Nephron (organoid): Measurements from ENCODE around the gene MAD1L1.

Experiments
- H3K27ac Mint-ChIP-seq, 3 experiments: 2 replicates each; pipeline ENCODE4 v1.8.0; 2020; ENCODE audit warnings: mixed read lengths in 3 of 3, mild to moderate bottlenecking in 2 of 3, moderate library complexity in 1 of 3
- H3K27me3 Mint-ChIP-seq: 2 replicates; pipeline ENCODE4 v1.8.0; 2021; ENCODE audit warnings: low read depth, mild to moderate bottlenecking, moderate library complexity, mixed read lengths
- H3K36me3 Mint-ChIP-seq: 2 replicates; pipeline ENCODE4 v1.8.0; 2020; ENCODE audit warnings: low read depth, mixed read lengths
- H3K4me1 Mint-ChIP-seq: 2 replicates; pipeline ENCODE4 v1.8.0; 2020; ENCODE audit warnings: mixed read lengths
- H3K4me3 Mint-ChIP-seq, 3 experiments: 2 replicates each; pipeline ENCODE4 v1.8.0; 2020; ENCODE audit warnings: mild to moderate bottlenecking in 3 of 3, mixed read lengths in 3 of 3, moderate library complexity in 2 of 3
- H3K9me3 Mint-ChIP-seq: 2 replicates; pipeline ENCODE4 v1.8.0; 2020; ENCODE audit warnings: mixed read lengths
- TF ChIP-seq, protein P1 (sequence below), 3 experiments: fragments of 200-600 bp; sonication (generic); IDR thresholded peaks; one replicate each; pipeline ENCODE4 v1.5.0; 2021; ENCODE audit warnings: antibody characterized with exemption in 3 of 3; ENCODE audit not compliant: unreplicated experiment in 3 of 3

MAD1L1 gene

DNA sequence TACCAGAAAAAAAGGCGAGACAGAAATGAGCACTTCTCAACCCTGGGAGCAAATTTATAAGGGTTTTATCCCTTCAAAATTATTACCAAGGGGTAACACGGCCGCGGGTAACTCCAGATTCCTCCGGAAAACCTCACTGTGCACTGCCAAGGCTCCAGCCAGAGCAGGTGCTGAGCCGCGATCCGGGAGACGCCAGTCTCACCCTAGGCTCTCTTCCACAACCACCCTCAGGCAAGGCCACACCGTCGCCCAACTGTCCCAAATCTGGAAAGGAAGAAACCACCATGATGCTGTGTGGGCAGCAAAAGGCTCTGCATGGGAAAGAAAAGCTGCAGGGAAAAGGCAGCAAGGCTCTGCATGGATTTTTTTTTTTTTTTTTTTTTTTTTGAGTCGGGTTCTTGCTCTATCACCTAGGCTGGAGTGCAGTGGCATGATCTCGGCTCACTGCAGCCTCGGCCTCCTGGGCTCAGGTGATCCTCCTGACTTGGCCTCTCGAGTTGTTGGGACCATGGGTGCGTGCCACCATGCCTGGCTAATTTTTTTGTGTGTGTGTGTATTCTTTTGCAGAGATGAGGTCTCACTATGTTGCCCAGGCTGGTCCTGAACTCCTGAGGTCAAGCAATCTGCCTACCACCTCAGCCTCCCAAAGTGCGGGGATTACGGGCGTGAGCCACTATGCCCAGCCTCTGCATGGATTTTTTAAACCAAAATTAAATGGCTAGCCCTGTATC, 39.0 kb downstream of the MAD1L1 start:
- TF ChIP-seq, protein P1, sequence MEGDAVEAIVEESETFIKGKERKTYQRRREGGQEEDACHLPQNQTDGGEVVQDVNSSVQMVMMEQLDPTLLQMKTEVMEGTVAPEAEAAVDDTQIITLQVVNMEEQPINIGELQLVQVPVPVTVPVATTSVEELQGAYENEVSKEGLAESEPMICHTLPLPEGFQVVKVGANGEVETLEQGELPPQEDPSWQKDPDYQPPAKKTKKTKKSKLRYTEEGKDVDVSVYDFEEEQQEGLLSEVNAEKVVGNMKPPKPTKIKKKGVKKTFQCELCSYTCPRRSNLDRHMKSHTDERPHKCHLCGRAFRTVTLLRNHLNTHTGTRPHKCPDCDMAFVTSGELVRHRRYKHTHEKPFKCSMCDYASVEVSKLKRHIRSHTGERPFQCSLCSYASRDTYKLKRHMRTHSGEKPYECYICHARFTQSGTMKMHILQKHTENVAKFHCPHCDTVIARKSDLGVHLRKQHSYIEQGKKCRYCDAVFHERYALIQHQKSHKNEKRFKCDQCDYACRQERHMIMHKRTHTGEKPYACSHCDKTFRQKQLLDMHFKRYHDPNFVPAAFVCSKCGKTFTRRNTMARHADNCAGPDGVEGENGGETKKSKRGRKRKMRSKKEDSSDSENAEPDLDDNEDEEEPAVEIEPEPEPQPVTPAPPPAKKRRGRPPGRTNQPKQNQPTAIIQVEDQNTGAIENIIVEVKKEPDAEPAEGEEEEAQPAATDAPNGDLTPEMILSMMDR (IDR thresholded peaks at IDR 0.05; ENCODE audit: unreplicated experiment in 3 of 3): no peak
- Mint-ChIP-seq H3K27me3 (peaks cover 10% of the 10 kb centered on the region), H3K4me1 (peaks cover 20% of the 10 kb centered on the region)

DNA sequence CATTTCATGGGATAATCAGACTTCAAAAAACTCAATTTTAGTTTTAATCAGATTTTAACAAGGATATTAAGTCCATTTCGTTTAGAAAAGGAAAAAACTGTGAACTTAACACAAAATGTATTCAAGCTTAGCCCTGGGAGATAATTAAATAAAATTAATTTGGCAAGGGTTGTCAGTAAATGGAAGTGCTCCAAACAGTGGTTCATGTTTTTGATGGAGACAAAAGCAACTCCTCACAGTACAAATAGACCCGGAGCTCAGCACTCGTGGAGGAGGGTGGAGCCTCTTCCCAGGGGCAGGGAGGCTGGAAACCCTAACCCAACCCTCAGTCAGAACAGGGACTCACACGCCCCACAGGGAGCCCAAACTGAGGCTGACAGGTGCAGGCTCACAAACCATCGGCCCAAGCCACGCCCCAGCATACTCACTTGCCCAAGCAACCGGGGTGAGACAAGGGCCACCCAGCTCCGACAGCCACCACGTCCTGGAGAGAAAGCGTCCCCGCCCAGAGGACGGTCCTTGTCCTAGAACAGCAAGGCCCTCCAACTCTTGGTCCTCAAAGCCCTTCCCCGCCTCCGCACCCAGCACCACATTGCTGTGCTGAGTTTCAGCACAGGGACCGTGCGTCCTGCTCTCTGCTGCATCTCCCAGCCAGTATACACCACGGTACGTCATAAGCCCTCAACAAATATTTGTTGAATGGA, 39.8 kb downstream of the MAD1L1 start:
- Mint-ChIP-seq H3K4me1 (peaks cover 20% of the 10 kb centered on the region), H3K4me3 (no peak overlapping the region), H3K27ac (no peak overlapping the region), H3K36me3 (peaks cover 77% of the 10 kb centered on the region), H3K9me3 (peaks cover 11% of the 10 kb centered on the region), H3K27me3 (peaks cover 10% of the 10 kb centered on the region)
- TF ChIP-seq, protein P1 (IDR thresholded peaks at IDR 0.05; ENCODE audit: unreplicated experiment in 3 of 3): no peak

More for the DNA sequence above, 39.0 kb downstream of the MAD1L1 start:
- Mint-ChIP-seq H3K27ac (no peak overlapping the region), H3K36me3 (peaks cover 69% of the 10 kb centered on the region), H3K9me3 (peaks cover 8% of the 10 kb centered on the region), H3K4me3 (no peak overlapping the region)

DNA sequence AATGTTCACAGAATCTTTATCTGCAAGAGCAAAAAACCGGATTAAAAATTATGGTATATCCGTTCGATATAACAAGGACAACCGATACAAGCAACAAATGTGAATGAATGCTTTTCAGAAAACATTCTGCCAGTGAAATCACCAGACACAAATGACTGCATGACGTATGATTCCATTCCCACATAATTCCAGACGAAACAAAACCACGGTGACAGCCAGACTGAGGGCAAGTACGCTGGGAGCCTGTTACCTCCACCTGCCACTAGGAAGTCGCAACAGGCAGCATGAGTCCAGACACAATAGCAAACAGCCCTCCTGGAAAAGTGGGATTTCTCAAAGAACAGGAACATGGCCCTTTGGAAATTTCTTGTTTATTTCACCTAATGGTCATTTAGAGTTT, 41.7 kb downstream of the MAD1L1 start:
- H3K27me3 Mint-ChIP-seq: no peaks in the 10 kb centered on the region
- H3K36me3 Mint-ChIP-seq: peaks cover 66% of the 10 kb centered on the region
- H3K4me3 Mint-ChIP-seq: no peak overlapping the region
- peaks cover 21% of the 10 kb centered on the region for H3K4me1 Mint-ChIP-seq
- H3K27ac Mint-ChIP-seq: no peak overlapping the region
- peaks cover 11% of the 10 kb centered on the region for H3K9me3 Mint-ChIP-seq
- TF ChIP-seq, protein P1 (IDR thresholded peaks at IDR 0.05; ENCODE audit: unreplicated experiment in 3 of 3): no peak

DNA sequence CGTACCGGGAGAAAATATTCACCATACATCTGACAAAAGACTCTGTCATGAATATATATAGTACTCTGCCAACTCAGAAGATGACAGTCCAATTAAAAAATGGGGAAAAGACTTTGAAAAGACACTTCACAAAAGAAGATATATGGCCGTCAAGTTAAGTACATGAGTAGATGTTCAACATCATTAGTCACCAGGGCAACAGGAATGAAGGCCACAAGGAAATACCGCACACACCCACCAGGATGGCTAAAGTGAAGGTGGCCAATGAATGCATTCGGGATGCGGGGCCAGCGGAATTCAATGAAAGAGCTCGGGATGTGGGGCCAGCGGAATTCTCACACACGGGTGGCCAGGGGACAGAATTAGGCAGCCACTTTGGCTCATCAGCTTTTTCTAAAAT, 42.2 kb downstream of the MAD1L1 start:
- Mint-ChIP-seq H3K9me3 (peaks cover 11% of the 10 kb centered on the region), H3K4me3 (no peak overlapping the region), H3K27ac (no peak overlapping the region), H3K27me3 (no peaks in the 10 kb centered on the region), H3K36me3 (peaks cover 65% of the 10 kb centered on the region), H3K4me1 (peaks cover 25% of the 10 kb centered on the region)
- TF ChIP-seq, protein P1 (IDR thresholded peaks at IDR 0.05; ENCODE audit: unreplicated experiment in 3 of 3): no peak

DNA sequence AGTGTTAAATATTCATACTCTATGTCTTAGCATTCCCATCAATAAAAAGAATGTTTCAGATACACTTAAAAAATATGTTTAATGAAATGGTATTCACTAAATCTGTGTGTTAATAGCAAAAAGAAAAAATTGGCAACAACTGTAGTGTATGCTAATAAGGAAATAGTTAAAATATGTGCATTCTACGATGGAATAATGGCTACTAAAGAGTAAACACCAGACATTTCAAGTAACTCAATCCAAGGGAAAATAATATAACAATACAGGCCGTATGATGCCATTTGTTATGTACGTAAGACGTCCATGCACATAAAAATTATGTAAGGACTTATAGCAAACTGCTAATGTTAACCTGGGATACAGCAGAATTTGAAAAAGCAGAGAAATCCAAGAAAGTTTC, 46.6 kb downstream of the MAD1L1 start:
- Mint-ChIP-seq H3K36me3 (peaks cover 56% of the 10 kb centered on the region), H3K27ac (no peak overlapping the region), H3K9me3 (peaks cover 11% of the 10 kb centered on the region), H3K27me3 (no peaks in the 10 kb centered on the region), H3K4me3 (no peak overlapping the region), H3K4me1 (peaks cover 6% of the 10 kb centered on the region)
- TF ChIP-seq, protein P1 (IDR thresholded peaks at IDR 0.05; ENCODE audit: unreplicated experiment in 3 of 3): no peak
